Keratinocyte (primary cell): Measurements from ENCODE around the gene SAMD4B.

ENCODE experiments used
- CTCF ChIP-seq, 3 experiments: IDR thresholded peaks in 1 of 3; conservative IDR thresholded peaks in 1 of 3; optimal IDR thresholded peaks in 1 of 3; 2 replicates in 2 of 3; 3 replicates in 1 of 3; pipeline versions ENCODE3 to v1.5.1; 2011; ENCODE audit warnings: low read length in 3 of 3, mild to moderate bottlenecking in 3 of 3, moderate library complexity in 2 of 3, control low read depth in 1 of 3, inconsistent platforms in 1 of 3; ENCODE audit not compliant: insufficient read depth in 2 of 3; ENCODE audit errors: extremely low read depth in 1 of 3
- EZH2 ChIP-seq: IDR thresholded peaks from one replicate; pipeline ENCODE4 v1.6.1; 2012; ENCODE audit warnings: inconsistent platforms, mild to moderate bottlenecking, low read length, moderate library complexity

- no peak for TF ChIP-seq CTCF (optimal IDR thresholded peaks at IDR 0.05 in 1 of 3, IDR thresholded peaks at IDR 0.05 in 1 of 3, conservative IDR thresholded peaks at IDR 0.05 in 1 of 3; ENCODE audit: extremely low read depth in 1 of 3, insufficient read depth in 2 of 3, low read length in 3 of 3)
- TF ChIP-seq EZH2 = no peak
Observed at GRCh38 chr19:39413272-39413910, 71.2 kb downstream of the SAMD4B start.
